GM21619 (cell line): ENCODE results near the gene COL18A1.
"Not testable (repeated sequence)": the region's sequence is repeated elsewhere in the genome, so short reads cannot be mapped to it uniquely, and the experiment has no call there.

Source experiments
- ATAC-seq: cut with Tn5 transposase; IDR thresholded peaks from one replicate; pipeline ENCODE4 v1.9.1; 2021; ENCODE audit not compliant: unreplicated experiment

COL18A1 gene

GRCh38 chr21:45488931-45489721, 84.2 kb downstream of the COL18A1 start:
- no peak for ATAC-seq

- ATAC-seq = no peak
These were observed 84.7 kb downstream of the COL18A1 start for GRCh38 chr21:45489722-45489982.

GRCh38 chr21:45490049-45490731, 85.2 kb downstream of the COL18A1 start:
- ATAC-seq = no peak

- ATAC-seq = no peak
These were observed 86.1 kb downstream of the COL18A1 start for GRCh38 chr21:45491056-45491455.

- no peak for ATAC-seq
These were observed 86.7 kb downstream of the COL18A1 start for GRCh38 chr21:45491623-45492022.

DNA sequence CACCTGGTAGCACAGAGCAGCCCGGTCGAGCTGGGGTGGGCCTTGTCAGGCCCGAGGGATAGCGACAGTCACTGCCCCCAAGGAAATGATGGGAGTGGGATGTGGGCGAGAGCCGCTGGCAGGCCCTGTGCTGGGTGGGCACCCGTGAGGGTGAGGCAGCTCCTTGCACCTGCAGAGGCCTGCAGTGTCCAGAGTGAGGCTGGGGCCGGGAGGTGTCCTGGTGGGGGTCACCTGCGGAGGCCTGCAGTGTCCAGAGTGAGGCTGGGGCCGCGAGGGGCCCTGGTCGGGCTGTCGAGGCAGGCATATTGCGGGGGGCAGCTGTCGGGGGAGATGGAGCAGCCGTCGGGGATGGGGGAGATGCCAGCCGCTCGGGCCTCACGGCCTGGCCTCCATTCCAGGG, 87.8 kb downstream of the COL18A1 start:
- no peak for ATAC-seq

DNA sequence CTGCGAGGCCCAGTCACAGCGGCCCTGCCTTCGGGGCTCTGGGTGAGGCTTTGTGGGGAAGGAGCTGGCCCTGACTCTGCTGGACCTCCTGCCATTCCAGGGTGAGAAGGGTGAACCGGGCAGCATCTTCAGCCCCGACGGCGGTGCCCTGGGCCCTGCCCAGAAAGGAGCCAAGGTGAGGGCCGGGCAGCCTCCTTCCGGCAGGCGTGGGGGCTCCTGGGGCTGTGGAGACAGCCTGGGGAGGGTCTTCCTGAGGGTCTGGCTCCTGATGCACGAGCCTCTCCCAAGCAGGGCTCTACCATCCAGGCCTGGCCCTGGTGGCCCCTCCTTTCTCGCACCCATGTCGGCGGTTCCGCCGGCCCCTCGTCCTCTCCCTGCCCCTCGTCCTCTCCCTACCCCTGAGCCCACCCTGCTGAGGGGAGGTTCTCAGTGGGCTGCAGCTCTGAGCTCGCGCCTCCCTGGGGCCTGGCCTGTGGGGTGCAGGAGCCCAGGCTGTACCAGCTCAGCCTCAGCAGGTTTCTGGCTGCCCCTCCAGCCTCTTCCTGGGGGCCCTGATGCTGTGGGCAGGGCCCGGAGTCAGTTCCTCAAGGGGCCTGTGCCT, 88.5 kb downstream of the COL18A1 start:
- ATAC-seq = no peak

GRCh38 chr21:45494135-45494850, 89.3 kb downstream of the COL18A1 start:
- ATAC-seq = no peak

- no peak for ATAC-seq
These were observed 90.1 kb downstream of the COL18A1 start for GRCh38 chr21:45494851-45495680.

GRCh38 chr21:45496151-45496967, 91.4 kb downstream of the COL18A1 start:
- no peak for ATAC-seq

DNA sequence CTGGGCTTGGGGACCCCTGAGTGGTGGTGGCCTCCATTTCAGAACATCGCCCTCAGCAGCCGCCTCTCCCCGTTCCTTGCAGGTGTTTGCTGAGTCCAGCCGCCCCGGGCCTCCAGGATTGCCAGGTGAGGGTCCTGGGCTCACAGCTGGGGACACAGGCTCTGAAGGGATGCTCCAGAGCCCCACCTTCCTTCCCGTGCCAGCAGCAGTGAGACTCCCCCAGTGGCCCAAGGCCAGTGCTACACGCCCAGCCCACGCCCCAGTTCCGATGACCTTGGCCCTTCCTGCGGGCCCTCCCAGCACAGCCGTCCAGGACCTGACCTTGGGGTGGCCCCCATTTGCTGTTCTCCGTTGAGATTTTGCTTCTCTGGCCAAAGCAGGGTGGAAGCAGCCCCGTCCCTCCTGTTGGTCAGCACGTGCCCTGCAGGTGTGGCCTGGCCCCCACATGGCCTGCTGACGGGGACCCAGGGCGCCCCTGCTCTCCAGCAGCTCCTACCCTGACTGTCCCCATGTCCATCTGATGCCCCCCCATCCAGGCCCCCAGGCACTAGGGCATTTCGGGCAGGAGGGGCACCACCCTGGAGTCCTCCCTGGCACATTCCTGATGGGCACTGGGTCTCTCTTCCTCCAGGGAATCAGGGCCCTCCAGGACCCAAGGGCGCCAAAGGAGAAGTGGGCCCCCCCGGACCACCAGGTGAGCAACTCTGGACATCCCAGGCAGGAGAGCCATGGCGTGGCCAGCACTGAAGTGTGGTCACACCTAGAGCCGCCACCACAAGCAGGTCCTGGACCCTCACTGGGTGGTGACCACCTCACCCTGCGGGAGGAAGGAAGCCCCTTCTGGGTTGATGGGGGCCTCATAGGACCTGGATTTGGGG, 92.2 kb downstream of the COL18A1 start:
- no peak for ATAC-seq

GRCh38 chr21:45497846-45498645, 93.1 kb downstream of the COL18A1 start:
- no peak for ATAC-seq

GRCh38 chr21:45498646-45499000, 93.7 kb downstream of the COL18A1 start:
- ATAC-seq = no peak

DNA sequence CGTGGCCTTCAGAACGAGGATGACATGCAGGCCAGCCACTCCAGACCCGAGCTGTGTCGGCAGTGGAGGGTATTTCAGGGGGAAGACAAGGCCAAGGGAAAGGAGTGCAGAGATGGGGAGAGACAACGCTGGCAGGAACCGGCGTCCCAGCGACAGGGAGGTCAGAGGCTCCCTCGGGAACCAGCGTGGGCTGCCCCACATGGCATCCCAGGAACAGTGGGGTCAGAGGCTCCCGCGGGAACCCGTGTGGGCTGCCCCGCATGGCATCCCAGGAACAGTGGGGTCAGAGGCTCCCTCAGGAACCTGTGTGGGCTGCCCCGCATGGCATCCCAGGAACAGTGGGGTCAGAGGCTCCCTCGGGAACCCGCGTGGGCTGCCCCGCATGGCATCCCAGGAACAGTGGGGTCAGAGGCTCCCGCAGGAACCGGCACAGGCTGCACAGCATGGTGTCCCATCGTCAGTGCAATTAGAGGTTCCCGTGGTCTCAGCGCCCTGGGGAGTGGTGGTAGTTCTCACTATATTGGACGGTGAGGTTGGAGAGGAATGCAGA, 94.3 kb downstream of the COL18A1 start:
- ATAC-seq = no peak

GRCh38 chr21:45499970-45500577, 95.1 kb downstream of the COL18A1 start:
- ATAC-seq = no peak

- ATAC-seq = not testable (repeated sequence)
These were observed 96.4 kb downstream of the COL18A1 start for GRCh38 chr21:45501081-45502005.

GRCh38 chr21:45502006-45502345, 97.0 kb downstream of the COL18A1 start:
- no peak for ATAC-seq
